Vagina (tissue), 2 donors: ENCODE results near the gene ACBD5.

ENCODE experiments used
- POLR2AphosphoS5 ChIP-seq, 2 donors: sonication (generic); formaldehyde crosslinking; IDR thresholded peaks; one replicate each; pipeline ENCODE4 v1.9.0; 2017; ENCODE audit warnings: antibody characterized with exemption in 2 of 2, mild to moderate bottlenecking in 2 of 2, low read depth in 1 of 2; ENCODE audit not compliant: insufficient read depth in 1 of 2
- TF ChIP-seq, protein P1 (sequence below), 3 experiments: fragments of 450-650 bp in 2 of 3; fragments of 200-600 bp in 1 of 3; sonication (generic) in 1 of 3; IDR thresholded peaks; one replicate each; pipeline ENCODE4 v1.5.1; 2017 to 2019; ENCODE audit warnings: antibody characterized with exemption in 3 of 3, mild to moderate bottlenecking in 2 of 3, moderate library complexity in 2 of 3

DNA sequence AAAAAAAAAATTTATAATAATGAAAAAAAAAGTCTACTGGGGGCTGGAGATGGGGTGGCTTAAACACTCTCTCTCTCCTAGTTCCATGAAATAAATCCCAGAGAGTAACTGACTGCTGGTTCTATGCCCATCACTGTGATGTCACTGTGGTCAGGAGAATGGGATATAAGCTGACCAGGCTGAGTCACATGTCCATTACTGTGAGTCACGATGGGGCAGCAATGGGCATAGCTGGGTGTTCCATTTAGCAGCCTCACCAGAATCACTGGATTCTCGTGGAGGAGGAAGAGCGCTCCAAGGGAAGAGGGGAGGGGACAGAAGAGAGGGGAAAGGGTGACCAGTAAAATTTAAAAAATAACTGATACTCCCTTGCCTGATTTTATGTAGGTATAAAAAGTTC is 48.3 kb downstream of the ACBD5 start:
- TF ChIP-seq, protein P1, sequence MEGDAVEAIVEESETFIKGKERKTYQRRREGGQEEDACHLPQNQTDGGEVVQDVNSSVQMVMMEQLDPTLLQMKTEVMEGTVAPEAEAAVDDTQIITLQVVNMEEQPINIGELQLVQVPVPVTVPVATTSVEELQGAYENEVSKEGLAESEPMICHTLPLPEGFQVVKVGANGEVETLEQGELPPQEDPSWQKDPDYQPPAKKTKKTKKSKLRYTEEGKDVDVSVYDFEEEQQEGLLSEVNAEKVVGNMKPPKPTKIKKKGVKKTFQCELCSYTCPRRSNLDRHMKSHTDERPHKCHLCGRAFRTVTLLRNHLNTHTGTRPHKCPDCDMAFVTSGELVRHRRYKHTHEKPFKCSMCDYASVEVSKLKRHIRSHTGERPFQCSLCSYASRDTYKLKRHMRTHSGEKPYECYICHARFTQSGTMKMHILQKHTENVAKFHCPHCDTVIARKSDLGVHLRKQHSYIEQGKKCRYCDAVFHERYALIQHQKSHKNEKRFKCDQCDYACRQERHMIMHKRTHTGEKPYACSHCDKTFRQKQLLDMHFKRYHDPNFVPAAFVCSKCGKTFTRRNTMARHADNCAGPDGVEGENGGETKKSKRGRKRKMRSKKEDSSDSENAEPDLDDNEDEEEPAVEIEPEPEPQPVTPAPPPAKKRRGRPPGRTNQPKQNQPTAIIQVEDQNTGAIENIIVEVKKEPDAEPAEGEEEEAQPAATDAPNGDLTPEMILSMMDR (IDR thresholded peaks at IDR 0.05), result no peak
- TF ChIP-seq POLR2AphosphoS5 (IDR thresholded peaks at IDR 0.05; ENCODE audit: insufficient read depth in 1 of 2, low read depth in 1 of 2), result no peak
